HT-29 (cell line): Measurements from ENCODE around the gene CD79A. TPM values are rescaled to one million over a fixed set of nuclear protein-coding genes. Genes with fewer than 3 reads are reported as not detected.
"Not testable (repeated sequence)": the region's sequence is repeated elsewhere in the genome, so short reads cannot be mapped to it uniquely, and the experiment has no call there.

Experiments used
- DNase-seq: peaks from one replicate; pipeline ENCODE4 v3.0.0-alpha.2; 2015; ENCODE audit warnings: low spot score
- total RNA-seq: library from RNA; depleted of rRNA; stranded (reverse); fragments of >200 nt; shearing (Covaris generic); gene quantifications from 2 replicates; pipeline ENCODE4 v1.2.3, GENCODE V29; 2014

Gene CD79A
- total RNA-seq, 1 experiment from 2014 or later, result 0.81 TPM

DNA sequence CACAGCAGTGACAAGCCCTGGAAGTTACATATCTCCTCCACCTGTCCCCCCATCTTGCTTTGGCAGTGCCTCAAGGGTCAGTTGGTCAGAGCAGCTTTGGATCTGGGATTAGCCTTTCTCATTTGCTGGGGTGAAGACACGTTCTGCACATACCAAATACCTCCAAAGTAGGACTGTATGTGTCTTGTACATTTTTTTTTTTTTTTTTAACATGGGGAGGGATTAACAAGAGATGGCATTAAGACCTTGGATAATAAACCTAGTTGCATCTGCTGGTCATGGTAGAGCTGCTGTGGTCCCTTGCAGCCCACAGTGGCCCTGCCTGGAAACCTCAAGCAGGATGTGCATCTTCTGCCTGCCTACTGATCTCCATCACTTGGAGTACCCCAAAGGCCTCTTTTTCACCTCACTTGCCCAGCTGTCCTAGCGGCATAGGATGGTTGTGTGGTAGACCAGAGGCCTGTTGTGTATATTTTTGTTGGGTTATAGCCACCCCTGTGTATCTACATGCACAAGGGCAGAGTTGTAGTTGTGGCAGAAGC is 14.6 kb upstream of the CD79A start:
- DNase-seq, result no peak

DNA sequence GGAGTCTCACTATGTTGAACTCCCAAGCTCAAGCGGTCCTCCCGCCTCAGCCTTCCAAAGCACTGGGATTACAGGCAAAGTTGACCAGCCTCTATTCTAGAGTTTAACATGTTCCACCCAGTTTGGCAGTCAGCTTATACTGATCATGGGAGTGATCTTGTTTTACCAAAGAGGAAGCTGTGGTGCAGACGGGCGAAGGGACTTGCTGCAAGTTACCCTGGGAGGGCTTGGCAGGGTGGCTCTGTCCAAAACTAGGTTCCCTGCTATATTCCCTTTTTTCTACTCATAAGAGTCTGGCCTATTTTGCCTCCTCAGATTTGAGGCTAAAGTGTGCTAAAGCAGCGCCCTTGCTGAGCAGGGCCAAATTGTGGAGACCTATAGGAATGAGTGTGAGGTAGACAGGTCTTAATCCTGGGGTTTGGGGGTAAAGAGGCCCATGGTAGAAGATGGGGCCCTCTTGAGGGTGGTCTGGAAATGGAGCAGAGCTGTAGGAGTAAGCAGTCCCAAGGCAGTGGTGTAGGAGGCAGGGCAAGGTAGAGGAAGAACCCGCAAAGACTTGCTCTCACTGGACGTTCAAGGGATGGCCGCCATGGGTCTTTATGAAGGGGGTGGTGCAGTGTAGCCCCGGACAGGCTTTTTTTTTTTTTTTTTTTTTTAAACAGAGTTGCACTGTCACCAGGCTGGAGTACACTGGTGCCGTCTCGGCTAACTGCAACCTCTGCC is 13.7 kb upstream of the CD79A start:
- no peak for DNase-seq

DNA sequence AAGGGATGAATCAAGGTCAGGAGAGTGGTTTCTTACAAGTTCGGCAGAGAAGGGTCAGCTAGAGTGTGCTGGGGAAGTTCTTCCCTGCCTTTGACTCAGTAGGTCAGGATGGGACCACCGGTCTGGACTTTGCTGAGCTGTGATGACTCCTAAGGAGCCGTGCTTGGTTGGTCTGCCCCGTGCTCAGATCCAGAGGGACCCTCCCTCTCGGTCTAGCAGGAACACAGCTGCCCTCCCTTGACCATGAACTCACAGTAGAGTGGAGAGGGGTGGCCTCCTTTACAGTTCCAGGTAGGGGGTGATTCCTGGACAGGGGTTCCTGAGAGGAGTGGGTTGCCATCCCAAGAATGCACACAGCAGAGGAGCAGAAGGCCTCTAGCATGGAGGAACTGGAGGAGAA is 12.7 kb upstream of the CD79A start:
- DNase-seq, result no peak

DNA sequence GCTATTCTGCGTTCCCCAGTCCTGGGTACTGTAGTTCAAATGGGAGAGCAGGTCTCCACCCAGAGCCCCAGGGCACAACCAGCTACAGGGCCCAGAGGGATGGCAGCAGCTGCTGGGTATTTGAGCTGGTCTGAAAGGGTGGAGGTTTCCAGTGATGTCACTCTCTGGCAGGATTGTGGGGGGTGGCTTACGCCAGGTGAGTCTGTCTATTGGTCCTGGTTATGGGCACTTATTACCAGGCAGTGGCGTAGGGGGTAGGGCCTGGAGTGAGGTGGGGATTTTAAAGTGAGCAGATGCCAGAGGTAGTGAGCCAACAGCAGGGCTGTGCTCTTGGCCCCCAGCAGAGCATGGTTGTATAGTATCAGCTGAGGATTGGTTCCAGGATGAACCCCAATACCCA is 10.8 kb upstream of the CD79A start:
- no peak for DNase-seq

- no peak for DNase-seq
These were observed 8.7 kb upstream of the CD79A start for GRCh38 chr19:41868120-41868988.

DNA sequence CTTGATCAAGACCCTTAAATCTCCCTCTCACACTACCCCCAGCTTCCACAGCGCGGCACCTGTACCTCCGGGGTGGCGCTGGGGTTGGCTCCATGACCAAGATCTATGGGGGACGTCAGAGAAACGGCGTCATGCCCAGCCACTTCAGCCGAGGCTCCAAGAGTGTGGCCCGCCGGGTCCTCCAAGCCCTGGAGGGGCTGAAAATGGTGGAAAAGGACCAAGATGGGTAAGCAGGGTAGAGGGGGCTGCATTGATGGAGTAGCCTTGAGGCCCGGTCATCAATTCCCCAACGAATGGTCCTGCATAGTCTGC is 8.1 kb upstream of the CD79A start:
- no peak for DNase-seq

- no peak for DNase-seq
These were observed 7.6 kb upstream of the CD79A start for GRCh38 chr19:41869374-41869955.

GRCh38 chr19:41870401-41870873 is 6.6 kb upstream of the CD79A start:
- DNase-seq, result no peak

- peak; percentile 35 for DNase-seq
These were observed 5.3 kb upstream of the CD79A start for GRCh38 chr19:41871573-41872383.

- DNase-seq, result peak; percentile 45
These were observed 4.7 kb upstream of the CD79A start for GRCh38 chr19:41872384-41872774.

- DNase-seq, result peak; percentile 99
These were observed 4.1 kb upstream of the CD79A start for GRCh38 chr19:41872775-41873647.

DNA sequence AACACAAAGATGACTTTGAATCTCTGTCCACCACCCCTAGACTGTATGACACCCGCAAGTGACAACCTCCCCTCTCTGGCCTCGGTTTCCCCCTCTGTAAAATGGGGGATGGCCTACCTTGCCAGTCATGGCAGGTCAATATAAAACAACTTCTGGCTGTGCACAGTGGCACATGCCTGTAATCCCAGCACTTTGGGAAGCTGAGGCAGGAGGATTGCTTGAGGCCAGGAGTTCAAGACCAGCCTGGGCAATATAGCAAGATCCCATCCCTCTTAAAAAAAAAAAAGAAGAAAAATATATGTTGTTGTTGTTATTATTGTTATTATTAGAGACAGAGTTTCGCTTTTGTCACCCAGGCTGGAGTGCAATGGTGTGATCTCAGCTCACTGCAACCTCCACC is 1.1 kb upstream of the CD79A start:
- DNase-seq, result not testable (repeated sequence)

DNA sequence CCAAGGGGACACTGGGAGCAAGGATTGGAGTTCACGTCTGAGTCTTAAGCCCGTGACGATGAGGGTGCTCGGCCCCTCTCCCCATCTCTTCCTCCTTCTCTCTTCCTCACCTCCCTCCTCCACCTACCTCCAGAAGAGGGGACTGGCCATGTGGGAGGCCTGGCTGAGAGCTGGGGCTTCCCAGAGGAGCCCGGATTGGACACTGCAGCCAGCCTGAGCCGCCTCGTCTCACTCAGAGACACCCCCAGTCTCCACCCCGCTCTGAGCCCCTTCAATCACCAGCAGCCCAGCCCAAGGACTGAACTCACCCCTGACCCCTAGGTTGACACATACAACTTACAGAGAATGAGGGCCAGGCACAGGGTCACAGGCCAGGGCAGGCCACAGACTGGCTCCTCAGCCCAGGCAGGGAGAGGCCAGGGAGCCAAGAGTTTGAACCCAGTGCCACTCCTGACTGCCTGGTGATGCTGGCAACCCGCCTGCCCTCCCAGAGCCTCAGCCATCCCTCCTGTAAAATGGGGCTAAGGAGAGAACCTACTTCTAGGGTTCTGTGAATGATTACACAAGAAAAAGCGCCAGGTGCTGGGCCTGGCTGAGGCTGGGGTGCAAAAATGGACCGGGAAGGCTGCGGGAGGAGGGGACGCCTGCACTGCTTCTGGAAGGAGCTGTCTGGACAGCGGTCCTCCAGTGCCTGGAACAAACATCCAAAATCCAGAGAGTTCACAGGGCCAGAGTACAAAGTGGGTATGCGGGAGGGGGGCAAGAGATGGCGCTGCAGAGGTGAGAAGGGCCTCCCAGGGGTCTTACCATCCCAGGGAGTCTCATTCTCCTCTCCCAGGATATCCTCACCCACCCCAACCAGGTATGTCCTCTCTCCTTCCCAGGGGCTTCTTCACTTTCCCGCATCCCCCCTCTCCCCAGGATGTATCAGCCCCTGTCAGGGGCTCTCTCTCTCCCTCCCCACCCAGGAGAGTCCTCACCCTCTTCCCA is 1.1 kb downstream of the CD79A start:
- DNase-seq, result peak; percentile 1

DNA sequence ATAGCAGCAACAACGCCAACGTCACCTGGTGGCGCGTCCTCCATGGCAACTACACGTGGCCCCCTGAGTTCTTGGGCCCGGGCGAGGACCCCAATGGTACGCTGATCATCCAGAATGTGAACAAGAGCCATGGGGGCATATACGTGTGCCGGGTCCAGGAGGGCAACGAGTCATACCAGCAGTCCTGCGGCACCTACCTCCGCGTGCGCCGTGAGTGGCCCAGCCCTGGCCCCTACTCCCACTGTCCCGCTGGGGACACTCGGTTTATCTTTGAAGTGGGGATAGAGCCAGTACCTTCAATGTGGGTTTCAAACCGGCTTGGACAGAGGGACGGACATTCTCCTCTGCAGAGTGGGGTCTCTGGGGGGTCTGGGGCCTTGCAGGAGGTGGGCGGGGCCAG is 2.0 kb downstream of the CD79A start:
- DNase-seq, result no peak

DNA sequence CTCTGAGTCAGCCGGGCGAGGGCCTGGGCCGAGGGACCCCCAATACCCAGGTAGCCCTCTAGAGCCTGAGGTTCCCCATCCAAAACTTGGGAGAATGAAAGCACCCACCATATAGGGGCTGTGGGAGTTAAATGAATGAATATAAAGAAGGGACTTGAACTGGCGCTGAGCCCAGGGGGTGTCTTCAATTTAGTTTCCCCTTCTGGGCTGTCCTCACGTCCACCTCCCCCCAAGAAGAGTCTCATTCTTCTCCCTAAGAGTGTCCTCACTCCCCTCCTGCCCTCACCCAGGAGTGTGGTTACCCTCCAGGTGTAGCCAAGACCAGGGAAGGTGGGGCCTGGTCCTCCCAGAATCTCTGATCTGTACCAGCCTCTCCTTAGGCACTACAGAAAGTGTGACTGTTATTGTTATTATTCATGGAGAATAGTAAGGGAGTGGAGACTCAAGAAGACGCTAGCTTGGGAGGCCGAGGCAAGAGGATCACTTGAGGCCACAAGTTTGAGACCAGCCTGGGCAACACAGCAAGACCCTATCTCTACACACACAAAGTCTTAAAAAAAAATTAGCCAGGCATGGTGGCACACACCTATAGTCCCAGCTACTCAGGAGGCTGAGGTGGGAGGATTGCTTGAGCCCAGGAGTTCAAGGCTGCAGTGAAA is 2.7 kb downstream of the CD79A start:
- DNase-seq, result peak; percentile 1

DNA sequence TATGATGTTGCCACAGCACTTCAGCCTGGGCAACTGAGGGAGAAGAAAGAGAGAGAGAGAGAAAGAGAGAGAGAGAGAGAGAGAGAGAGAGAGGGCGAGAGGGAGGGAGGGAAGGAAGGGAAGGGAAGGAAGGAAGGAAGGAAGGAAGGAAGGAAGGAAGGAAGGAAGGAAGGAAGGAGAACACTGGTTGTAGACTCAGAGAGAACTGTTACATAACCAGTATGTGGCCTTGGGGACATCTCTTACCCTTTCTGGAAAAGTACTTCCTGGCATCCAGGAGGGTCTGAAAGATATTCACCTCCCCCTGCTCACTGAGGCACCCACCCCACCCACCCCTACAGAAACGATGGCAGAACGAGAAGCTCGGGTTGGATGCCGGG is 3.2 kb downstream of the CD79A start:
- no peak for DNase-seq

- DNase-seq, result peak; percentile 67
These were observed 5.7 kb downstream of the CD79A start, which contains the start of gene ARHGEF1 for GRCh38 chr19:41882568-41883462. ARHGEF1 (plus strand) TSS chr19:41883184; CDS start chr19:41888083, 4,899 bp downstream.

DNA sequence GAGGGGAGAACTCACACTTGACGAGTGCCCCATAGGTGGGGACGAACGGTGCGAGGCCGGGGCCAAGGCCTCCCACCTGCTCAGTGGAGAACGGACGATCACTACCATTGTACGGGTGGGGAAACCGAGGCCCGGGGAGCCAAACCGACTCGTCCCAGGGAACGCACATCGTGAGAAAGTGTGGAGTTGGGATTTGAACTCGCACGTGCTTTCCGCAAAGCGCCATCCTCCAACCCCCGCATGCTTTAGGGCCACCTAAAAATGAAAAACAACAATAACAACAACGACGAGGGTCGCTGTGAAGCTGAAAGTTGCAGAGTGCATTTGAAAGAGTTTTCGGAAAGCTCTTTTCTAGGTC is 6.4 kb downstream of the CD79A start:
- DNase-seq, result no peak
